ENCODE measurements around the gene UBR7.

DNA sequence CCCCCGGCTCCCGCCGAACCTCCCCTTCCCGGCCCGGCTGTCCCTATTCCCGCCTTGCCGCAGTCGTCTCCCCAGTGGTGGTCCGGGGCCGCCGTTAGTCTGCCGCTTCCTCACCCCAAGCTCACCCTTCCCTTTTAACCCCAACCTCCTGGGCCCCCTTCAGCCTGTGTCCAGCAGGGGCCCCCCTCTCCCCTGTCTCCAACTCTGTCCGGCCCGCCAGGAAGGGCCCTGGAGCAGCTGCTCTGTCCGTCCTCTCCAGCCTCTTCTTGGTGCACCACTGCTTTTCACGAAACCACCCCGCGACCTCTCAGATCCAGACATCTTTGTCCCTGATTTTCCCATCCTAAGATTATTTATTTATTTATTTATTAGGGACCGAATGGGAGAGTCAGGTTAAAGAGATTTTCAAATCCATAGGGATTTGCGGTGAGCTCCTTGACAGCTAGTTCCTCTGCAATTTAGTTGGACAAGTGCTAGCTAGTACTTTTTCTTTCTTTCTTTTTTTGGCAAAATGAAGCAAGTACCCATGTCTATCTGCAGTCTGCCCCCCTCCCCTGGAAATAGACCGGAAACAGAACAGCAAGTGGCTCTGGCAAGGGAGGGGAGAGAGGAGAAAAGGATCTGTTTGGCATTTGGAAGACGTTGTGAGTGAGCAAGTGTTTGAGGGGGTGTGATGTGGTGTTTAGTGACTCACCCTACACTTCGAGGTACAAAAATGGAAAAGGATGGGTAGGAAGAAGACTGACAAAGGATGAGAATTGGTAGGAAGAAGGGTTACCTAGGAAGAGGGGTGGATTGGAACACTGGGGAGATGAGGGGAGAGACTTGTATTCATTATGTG lies 632 bp downstream of the UBR7 start:
- TF ChIP-seq, protein P1, sequence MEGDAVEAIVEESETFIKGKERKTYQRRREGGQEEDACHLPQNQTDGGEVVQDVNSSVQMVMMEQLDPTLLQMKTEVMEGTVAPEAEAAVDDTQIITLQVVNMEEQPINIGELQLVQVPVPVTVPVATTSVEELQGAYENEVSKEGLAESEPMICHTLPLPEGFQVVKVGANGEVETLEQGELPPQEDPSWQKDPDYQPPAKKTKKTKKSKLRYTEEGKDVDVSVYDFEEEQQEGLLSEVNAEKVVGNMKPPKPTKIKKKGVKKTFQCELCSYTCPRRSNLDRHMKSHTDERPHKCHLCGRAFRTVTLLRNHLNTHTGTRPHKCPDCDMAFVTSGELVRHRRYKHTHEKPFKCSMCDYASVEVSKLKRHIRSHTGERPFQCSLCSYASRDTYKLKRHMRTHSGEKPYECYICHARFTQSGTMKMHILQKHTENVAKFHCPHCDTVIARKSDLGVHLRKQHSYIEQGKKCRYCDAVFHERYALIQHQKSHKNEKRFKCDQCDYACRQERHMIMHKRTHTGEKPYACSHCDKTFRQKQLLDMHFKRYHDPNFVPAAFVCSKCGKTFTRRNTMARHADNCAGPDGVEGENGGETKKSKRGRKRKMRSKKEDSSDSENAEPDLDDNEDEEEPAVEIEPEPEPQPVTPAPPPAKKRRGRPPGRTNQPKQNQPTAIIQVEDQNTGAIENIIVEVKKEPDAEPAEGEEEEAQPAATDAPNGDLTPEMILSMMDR (IDR thresholded peaks at IDR 0.05): peak; percentile 75
- TF ChIP-seq POLR2AphosphoS5 (IDR thresholded peaks at IDR 0.05; ENCODE audit: low read depth, low read length) (no peak), TCF7L2 (IDR thresholded peaks at IDR 0.05; ENCODE audit: low read depth, low read length) (no peak), SIN3A (IDR thresholded peaks at IDR 0.05; ENCODE audit: borderline replicate concordance, insufficient read depth, low read depth, low read length) (no peak)
- TF ChIP-seq, protein P2, sequence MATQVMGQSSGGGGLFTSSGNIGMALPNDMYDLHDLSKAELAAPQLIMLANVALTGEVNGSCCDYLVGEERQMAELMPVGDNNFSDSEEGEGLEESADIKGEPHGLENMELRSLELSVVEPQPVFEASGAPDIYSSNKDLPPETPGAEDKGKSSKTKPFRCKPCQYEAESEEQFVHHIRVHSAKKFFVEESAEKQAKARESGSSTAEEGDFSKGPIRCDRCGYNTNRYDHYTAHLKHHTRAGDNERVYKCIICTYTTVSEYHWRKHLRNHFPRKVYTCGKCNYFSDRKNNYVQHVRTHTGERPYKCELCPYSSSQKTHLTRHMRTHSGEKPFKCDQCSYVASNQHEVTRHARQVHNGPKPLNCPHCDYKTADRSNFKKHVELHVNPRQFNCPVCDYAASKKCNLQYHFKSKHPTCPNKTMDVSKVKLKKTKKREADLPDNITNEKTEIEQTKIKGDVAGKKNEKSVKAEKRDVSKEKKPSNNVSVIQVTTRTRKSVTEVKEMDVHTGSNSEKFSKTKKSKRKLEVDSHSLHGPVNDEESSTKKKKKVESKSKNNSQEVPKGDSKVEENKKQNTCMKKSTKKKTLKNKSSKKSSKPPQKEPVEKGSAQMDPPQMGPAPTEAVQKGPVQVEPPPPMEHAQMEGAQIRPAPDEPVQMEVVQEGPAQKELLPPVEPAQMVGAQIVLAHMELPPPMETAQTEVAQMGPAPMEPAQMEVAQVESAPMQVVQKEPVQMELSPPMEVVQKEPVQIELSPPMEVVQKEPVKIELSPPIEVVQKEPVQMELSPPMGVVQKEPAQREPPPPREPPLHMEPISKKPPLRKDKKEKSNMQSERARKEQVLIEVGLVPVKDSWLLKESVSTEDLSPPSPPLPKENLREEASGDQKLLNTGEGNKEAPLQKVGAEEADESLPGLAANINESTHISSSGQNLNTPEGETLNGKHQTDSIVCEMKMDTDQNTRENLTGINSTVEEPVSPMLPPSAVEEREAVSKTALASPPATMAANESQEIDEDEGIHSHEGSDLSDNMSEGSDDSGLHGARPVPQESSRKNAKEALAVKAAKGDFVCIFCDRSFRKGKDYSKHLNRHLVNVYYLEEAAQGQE (IDR thresholded peaks at IDR 0.05; ENCODE audit: insufficient read depth in 1 of 2, low read depth in 2 of 2, low read length in 1 of 2): no peak
